ENCODE results near the gene CBLN3.

The CBLN3 gene

GRCh38 chr14:24426912-24427536 lies 2.4 kb downstream of the CBLN3 start:
- DNase-seq (ENCODE audit: low read depth in 1 of 2, low spot score in 1 of 2) = no peak

GRCh38 chr14:24426150-24426911 lies 3.1 kb downstream of the CBLN3 start:
- no peak for DNase-seq (ENCODE audit: low read depth in 1 of 2, low spot score in 1 of 2)

- peak in 1 of 2 donors; percentile 36 for DNase-seq (ENCODE audit: low read depth in 1 of 2, low spot score in 1 of 2)
Measured at GRCh38 chr14:24425704-24426103, 3.8 kb downstream of the CBLN3 start.

DNA sequence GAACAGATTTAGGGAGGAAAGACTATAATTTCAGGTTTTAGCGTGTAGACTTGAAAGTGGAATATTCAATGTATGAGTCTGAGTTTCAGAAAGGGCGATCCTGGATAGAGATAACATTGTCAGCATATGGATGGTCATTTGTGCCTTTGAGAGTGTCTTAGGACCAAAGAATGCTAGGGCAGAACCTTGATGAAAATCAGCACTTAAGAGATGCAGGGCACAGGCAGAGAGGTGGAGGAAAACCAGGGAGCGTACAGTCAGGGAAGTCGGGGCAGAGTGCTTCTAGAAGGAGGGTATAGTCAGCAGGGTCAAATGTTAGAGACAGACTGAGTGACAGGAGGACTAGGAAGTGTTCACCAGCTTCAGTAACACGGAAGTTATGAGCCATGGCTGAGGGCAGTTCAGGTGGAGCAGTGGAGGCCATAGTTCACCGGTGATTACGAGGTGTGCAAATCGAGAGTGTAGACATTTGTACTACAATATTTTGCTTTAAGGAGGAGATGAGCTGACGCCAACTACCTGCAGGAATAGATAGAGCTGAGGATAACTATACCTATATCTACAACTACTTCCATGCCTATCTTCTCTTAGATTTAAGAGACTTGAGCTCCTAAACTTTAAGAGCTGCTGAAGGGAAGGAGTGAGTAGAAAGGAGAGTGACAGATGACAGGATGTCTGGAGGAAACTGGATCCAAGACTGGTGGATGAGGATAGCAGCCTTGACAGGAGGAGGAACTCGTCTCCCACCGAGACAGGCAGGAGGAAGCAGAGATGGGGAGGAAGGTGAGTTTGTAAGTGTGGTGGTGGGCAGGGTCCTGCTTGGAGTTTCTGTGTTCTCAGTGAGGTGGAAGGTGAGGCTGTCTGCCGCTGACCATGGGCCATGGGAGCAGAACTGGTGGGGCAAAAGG lies 6.5 kb downstream of the CBLN3 start:
- no peak for DNase-seq (ENCODE audit: low read depth in 1 of 2, low spot score in 1 of 2)

DNA sequence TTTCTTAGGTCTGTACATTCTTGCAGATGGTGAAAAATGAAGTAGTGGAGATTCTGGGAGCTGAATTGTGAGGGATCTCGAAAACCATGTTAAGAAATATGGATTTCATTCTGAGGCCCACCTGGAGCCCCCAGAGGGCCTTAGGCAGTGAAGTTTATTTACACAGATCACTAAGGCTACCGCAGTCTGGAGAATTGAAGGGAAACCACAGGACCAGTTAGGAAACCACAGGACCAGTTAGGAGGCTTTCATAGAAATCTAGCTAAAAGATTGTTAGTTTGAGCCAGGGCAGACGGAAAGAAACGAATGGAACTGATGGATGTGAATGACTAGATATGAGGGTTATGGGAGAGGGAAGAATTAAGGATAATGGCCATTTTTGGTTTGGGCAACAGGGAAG lies 7.2 kb downstream of the CBLN3 start:
- no peak for DNase-seq (ENCODE audit: low read depth in 1 of 2, low spot score in 1 of 2)

- DNase-seq (ENCODE audit: low read depth in 1 of 2, low spot score in 1 of 2) = no peak
Measured at GRCh38 chr14:24418492-24418873, 11.0 kb downstream of the CBLN3 start.

DNA sequence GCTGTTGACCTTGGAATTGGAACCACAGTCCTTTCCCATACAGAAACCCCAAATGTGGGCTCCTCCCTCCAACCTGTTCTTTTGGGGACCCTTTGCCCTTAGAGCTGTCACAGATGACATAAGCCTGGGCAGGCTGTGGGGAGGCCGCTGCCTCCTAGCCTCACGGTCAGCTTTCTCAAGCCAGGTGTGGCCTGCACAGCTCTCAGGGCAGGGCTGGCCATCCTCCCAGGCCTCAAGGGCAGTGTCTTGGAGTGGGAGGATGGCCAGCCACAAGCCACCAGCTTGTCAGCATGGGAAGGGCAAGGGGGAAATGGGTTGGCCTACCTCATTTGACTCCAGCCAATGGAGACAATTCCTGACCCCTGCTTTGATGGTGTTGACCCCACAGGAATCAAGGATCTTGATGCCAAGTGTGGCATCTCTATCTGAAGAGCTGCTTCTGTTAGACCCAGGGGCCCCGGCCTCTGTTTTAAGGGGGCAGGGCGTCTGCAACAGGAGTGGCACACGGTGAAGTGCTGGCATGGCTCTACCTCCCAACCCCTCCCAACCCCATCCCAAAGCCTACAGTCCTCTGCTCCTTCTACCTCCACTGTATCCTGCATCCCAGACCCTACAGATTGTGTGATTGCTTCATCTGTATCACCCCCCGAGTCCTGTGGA lies 11.5 kb downstream of the CBLN3 start:
- no peak for DNase-seq (ENCODE audit: low read depth in 1 of 2, low spot score in 1 of 2)

DNA sequence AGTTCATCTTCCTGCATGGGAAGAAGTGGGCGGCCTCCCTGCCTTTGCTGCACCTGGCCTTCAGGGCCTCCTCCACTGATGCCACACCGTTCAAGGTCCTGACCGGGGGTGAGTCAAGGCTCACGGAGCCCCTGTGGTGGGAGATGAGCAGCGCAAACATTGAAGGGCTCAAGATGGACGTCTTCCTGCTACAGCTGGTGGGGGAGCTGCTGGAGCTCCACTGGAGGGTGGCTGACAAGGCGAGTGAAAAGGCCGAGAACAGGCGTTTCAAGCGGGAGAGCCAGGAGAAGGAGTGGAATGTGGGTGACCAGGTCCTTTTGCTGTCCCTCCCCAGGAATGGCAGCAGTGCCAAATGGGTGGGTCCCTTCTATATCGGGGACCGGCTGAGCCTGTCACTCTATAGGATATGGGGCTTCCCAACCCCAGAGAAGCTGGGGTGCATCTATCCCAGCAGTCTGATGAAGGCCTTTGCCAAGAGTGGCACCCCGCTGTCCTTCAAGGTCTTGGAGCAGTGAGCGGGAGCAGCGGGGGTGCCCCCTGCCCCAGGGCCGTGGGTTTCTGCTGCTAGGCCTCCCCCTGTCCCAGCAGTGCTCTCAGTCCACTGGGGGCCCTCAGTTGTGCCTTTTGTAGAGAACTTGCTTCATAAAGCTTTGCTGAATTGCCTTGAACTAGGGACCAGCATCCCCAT lies 12.4 kb downstream of the CBLN3 start:
- DNase-seq (ENCODE audit: low read depth in 1 of 2, low spot score in 1 of 2) = no peak

DNA sequence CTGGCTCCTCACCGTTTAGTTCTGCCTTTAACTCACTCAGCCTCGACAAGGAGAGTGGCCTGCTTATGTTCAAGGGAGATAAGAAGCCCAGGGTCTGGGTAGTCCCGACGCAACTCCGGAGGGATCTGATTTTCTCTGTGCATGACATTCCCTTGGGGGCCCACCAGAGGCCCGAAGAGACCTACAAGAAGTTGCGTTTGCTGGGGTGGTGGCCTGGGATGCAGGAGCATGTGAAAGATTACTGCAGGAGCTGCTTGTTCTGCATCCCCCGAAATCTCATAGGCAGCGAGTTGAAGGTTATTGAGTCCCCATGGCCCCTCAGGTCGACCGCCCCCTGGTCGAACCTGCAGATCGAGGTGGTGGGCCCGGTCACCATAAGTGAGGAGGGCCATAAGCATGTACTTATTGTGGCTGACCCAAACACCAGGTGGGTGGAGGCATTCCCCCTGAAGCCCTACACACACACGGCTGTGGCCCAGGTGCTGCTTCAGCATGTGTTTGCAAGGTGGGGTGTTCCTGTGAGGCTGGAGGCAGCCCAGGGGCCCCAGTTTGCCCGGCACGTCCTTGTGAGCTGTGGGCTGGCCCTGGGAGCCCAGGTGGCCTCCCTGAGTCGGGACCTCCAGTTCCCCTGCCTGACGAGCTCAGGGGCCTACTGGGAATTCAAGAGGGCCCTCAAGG lies 13.1 kb downstream of the CBLN3 start:
- DNase-seq (ENCODE audit: low read depth in 1 of 2, low spot score in 1 of 2) = no peak

DNA sequence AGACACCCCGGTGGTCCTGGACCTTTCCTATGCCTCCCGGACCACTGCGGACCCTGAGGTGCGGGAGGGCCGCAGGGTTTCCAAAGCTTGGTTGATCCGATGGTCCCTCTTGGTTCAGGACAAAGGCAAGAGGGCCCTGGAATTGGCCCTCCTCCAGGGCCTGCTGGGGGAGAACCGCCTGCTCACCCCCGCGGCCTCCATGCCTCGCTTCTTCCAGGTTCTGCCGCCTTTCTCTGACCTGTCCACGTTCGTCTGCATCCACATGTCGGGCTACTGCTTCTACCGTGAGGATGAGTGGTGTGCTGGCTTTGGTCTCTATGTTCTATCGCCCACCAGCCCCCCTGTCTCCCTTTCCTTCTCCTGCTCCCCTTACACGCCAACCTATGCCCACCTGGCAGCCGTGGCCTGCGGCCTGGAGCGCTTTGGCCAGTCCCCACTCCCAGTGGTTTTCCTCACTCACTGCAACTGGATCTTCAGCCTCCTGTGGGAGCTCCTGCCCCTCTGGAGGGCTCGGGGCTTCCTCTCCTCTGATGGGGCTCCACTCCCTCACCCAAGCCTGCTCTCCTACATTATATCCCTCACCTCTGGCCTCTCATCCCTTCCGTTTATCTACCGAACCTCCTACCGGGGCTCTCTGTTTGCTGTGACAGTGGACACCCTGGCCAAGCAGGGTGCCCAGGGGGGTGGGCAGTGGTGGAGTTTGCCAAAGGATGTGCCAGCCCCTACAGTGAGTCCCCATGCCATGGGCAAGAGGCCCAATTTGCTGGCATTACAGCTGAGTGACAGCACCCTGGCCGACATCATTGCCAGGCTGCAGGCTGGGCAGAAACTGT lies 13.8 kb downstream of the CBLN3 start:
- no peak for DNase-seq (ENCODE audit: low read depth in 1 of 2, low spot score in 1 of 2)

- DNase-seq (ENCODE audit: low read depth in 1 of 2, low spot score in 1 of 2) = no peak
Measured at GRCh38 chr14:24414732-24415420, 14.6 kb downstream of the CBLN3 start.

DNA sequence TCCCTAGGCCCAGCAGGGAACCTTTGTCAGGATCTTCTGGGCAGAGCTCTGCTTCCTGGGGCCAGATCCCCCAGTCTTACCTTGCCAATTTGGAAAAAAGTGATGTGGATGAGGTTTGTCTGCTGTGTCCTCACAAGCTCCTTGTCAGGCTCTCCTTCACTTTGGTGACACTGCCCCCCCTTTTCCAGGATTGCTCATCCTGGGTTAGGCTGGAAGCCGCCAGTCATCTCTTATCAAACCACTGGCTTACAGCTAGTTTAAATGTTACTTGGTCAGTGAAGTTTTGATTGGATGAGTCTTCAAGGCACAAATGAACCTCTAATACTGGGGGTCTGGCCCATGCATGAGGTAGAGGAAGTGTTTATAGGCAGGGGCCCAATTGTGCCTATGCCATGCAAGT lies 15.4 kb downstream of the CBLN3 start:
- DNase-seq (ENCODE audit: low read depth in 1 of 2, low spot score in 1 of 2) = no peak

GRCh38 chr14:24411443-24412389 lies 17.8 kb downstream of the CBLN3 start:
- DNase-seq (ENCODE audit: low read depth in 1 of 2, low spot score in 1 of 2) = peak in 1 of 2 donors; percentile 7

GRCh38 chr14:24409956-24410355 lies 19.5 kb downstream of the CBLN3 start:
- DNase-seq (ENCODE audit: low read depth in 1 of 2, low spot score in 1 of 2) = no peak

- no peak for DNase-seq (ENCODE audit: low read depth in 1 of 2, low spot score in 1 of 2)
Measured at GRCh38 chr14:24409192-24409591, 20.3 kb downstream of the CBLN3 start.

- DNase-seq (ENCODE audit: low read depth in 1 of 2, low spot score in 1 of 2) = no peak
Measured at GRCh38 chr14:24408764-24409163, 20.7 kb downstream of the CBLN3 start.

- DNase-seq (ENCODE audit: low read depth in 1 of 2, low spot score in 1 of 2) = no peak
Measured at GRCh38 chr14:24407608-24408325, 21.7 kb downstream of the CBLN3 start.

Data from activated CD4-positive, alpha-beta T cell treated with anti-CD3 and anti-CD28 coated beads, Interleukin-2, amount 50 U/mL, for 24 hours (primary cell).